ENCODE data around the gene CHRM2. TPM values are rescaled to one million over a fixed set of nuclear protein-coding genes. Genes with fewer than 3 reads are reported as not detected.

CHRM2 gene
- total and polyA plus RNA-seq, 2 of the 8 experiments (the other 6 are each of a cell fraction or from before 2014, with no cell fraction given) = 0.17 to 0.32 TPM

DNA sequence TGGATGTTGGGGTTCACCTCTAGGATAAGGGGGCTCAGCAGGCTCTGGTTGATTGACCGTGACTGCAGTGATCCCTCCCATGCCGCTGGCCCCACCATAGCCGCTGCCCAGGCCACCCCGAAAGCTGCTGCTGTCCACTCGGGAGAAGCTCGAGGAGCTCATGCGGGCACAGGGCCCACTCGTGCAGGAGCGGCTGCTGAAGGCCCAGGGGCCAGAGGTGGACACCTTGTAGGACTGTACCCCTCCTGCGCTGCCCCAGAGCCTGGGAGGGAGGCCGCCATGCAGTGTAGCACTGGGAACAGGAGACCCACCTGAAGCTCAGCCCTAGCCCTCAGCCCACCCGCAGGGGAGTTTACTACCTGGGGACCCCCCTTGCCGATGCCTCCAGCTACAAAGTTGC, 70.0 kb downstream of the CHRM2 start:
- Histone ChIP-seq H3K4me3 (ENCODE audit: extremely low read depth in 1 of 4, insufficient read depth in 2 of 4, low read depth in 3 of 4, low read length in 4 of 4) (no peak overlapping the region), H2BK12ac (ENCODE audit: low read depth, low read length) (no peak overlapping the region), H2AFZ (ENCODE audit: low read length) (no peak overlapping the region), H3K4me2 (ENCODE audit: insufficient read depth in 1 of 2, low read depth in 2 of 2, low read length in 2 of 2) (no peak overlapping the region), H3K9me3 (ENCODE audit: insufficient read depth in 2 of 2, low read depth in 1 of 2, low read length in 1 of 2) (no peaks in the 10 kb centered on the region), H3K79me1 (ENCODE audit: low read depth, low read length) (no peaks in the 10 kb centered on the region), H2BK5ac (ENCODE audit: low read depth, low read length) (no peak overlapping the region), H3K9ac (replicated peaks in 1 of 4; ENCODE audit: extremely low read depth in 1 of 4, low read depth in 3 of 4, low read length in 3 of 4) (no peak overlapping the region), H3K4ac (replicated peaks; ENCODE audit: insufficient read length, low read depth, low read length) (no peak overlapping the region), H3K14ac (ENCODE audit: insufficient read length) (no peak overlapping the region), H2AK5ac (ENCODE audit: low read depth, low read length) (no peak overlapping the region), H3K4me1 (replicated peaks in 1 of 4; ENCODE audit: control insufficient read depth in 3 of 4, insufficient read depth in 4 of 4, low read length in 3 of 4) (peaks cover 0 to 3% (median under 1%) of the 10 kb centered on the region in 4 experiments; a peak in 3 of 7 replicates), H3K36me3 (ENCODE audit: control insufficient read depth in 2 of 4, insufficient read depth in 4 of 4, low read length in 3 of 4) (no peaks in the 10 kb centered on the region), H2BK120ac (replicated peaks; ENCODE audit: low read depth, low read length) (no peak overlapping the region), H3K27ac (ENCODE audit: low read depth, low read length) (no peak overlapping the region), H2BK15ac (ENCODE audit: low read length) (no peak overlapping the region), H4K5ac (ENCODE audit: insufficient read length, low read depth, low read length) (no peak overlapping the region), H4K20me1 (replicated peaks in 1 of 2; ENCODE audit: control insufficient read depth in 1 of 2, insufficient read depth in 2 of 2, low read length in 2 of 2) (no peaks in the 10 kb centered on the region), H4K91ac (replicated peaks; ENCODE audit: insufficient read length, low read length) (no peak overlapping the region), H4K8ac (ENCODE audit: extremely low read depth, insufficient read depth, low read length) (peak overlapping the region; percentile 46; the same call in 1 of the 2 replicates), H3K79me2 (ENCODE audit: control insufficient read depth in 1 of 2, insufficient read depth in 2 of 2, low read length in 2 of 2) (no peaks in the 10 kb centered on the region), H3K23ac (ENCODE audit: insufficient read length) (no peak overlapping the region), H3K27me3 (replicated peaks in 1 of 4; ENCODE audit: control insufficient read depth in 3 of 4, extremely low read depth in 1 of 4, insufficient read depth in 3 of 4, low read length in 3 of 4) (no peaks in the 10 kb centered on the region), H3K23me2 (ENCODE audit: low read depth, low read length) (no peaks in the 10 kb centered on the region), H2BK20ac (ENCODE audit: low read length) (no peak overlapping the region), H3K18ac (ENCODE audit: extremely low read depth, low read length) (no peak overlapping the region), H3K56ac (replicated peaks; ENCODE audit: insufficient read length, low read depth, low read length) (no peak overlapping the region)
- ChIA-PET CTCF (ENCODE audit: partially characterized antibody) (no interaction called here), POLR2A (ENCODE audit: partially characterized antibody) (no interaction called here)
- no peak for TF ChIP-seq ZNF274 (IDR thresholded peaks at IDR 0.05; ENCODE audit: borderline replicate concordance, extremely low read depth, low read length)
- TF ChIP-seq YY1 (IDR thresholded peaks at IDR 0.05; ENCODE audit: low read depth, low read length) = no peak
- TF ChIP-seq, protein P1, sequence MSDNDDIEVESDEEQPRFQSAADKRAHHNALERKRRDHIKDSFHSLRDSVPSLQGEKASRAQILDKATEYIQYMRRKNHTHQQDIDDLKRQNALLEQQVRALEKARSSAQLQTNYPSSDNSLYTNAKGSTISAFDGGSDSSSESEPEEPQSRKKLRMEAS (IDR thresholded peaks at IDR 0.05) = no peak
- TF ChIP-seq JUND (IDR thresholded peaks at IDR 0.05; ENCODE audit: low read length) = no peak
- TF ChIP-seq POLR2A (IDR thresholded peaks at IDR 0.05; ENCODE audit: control extremely low read depth in 1 of 2, low read depth in 2 of 2, low read length in 2 of 2) = no peak
- TF ChIP-seq, protein P2, sequence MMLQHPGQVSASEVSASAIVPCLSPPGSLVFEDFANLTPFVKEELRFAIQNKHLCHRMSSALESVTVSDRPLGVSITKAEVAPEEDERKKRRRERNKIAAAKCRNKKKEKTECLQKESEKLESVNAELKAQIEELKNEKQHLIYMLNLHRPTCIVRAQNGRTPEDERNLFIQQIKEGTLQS (IDR thresholded peaks at IDR 0.05; ENCODE audit: insufficient read depth, low read depth, low read length) = no peak
- no peak for TF ChIP-seq CBX5 (IDR thresholded peaks at IDR 0.05; ENCODE audit: low read depth, low read length)
- DNase-seq (ENCODE audit: low read depth in 1 of 2, low spot score in 2 of 2) (no peak), FAIRE-seq (no peak)
- 97% methylated on average over 11 of the region's 13 CpGs; no CpG with 5 or more reads in 1 of the 2 experiments for WGBS, 2 experiments (ENCODE audit: extremely low coverage in 1 of 2, insufficient coverage in 1 of 2, insufficient read length in 1 of 2, insufficient replicate concordance in 2 of 2, low coverage in 1 of 2, low lambda C conversion rate in 2 of 2, missing lambda C conversion rate in 1 of 2)

All from H1 (cell line).